A673 (cell line): Measurements from ENCODE around the gene CEP112. TPM values are rescaled to one million over a fixed set of nuclear protein-coding genes. Genes with fewer than 3 reads are reported as not detected.

ENCODE experiments used
- BruUV-seq: library from RNA; stranded (reverse); fragments of 400-500 nt; replicated peaks from 2 replicates; lab custom pipeline; 2021; lab: Mats Ljungman, UMichigan
- CTCF ChIA-PET: fragments of 300-600 bp; sonication (Branson Sonifier 250); formaldehyde crosslinking; loops from one replicate; lab custom pipeline; 2022; ENCODE audit warnings: antibody characterized with exemption; lab: Charles Lee
- POLR2A ChIA-PET: fragments of 300-600 bp; sonication (Branson Sonifier 250); formaldehyde crosslinking; loops from one replicate; lab custom pipeline; 2022; ENCODE audit warnings: antibody characterized with exemption; ENCODE audit not compliant: low non-redundant PET; lab: Charles Lee
- DNase-seq: peaks from one replicate; pipeline ENCODE4 v3.0.0-alpha.2; 2015; ENCODE audit warnings: low spot score
- H3K27ac ChIP-seq: fragments of 200-600 bp; sonication (generic); 2 replicates; pipeline ENCODE4 v1.5.1; 2016; ENCODE audit warnings: mixed run types, low read depth, mild to moderate bottlenecking, mixed read lengths, antibody characterized with exemption, low read length; ENCODE audit not compliant: poor library complexity, severe bottlenecking
- H3K27me3 ChIP-seq: fragments of 200-600 bp; sonication (generic); replicated peaks from 2 replicates; pipeline ENCODE4 v1.6.1; 2017; ENCODE audit warnings: mixed run types, low read depth, mild to moderate bottlenecking, mixed read lengths, antibody characterized with exemption, low read length; ENCODE audit not compliant: insufficient read depth, poor library complexity
- H3K36me3 ChIP-seq: fragments of 200-600 bp; sonication (generic); 2 replicates; pipeline ENCODE4 v1.6.1; 2016; ENCODE audit warnings: mixed run types, mild to moderate bottlenecking, mixed read lengths, antibody characterized with exemption, low read length; ENCODE audit not compliant: insufficient read depth, poor library complexity, severe bottlenecking
- H3K4me1 ChIP-seq: fragments of 200-600 bp; sonication (generic); 2 replicates; pipeline ENCODE4 v1.6.1; 2017; ENCODE audit warnings: mixed run types, mild to moderate bottlenecking, mixed read lengths, antibody characterized with exemption, low read length; ENCODE audit not compliant: insufficient read depth, poor library complexity, severe bottlenecking
- H3K4me3 ChIP-seq: fragments of 200-600 bp; sonication (generic); 2 replicates; pipeline ENCODE4 v1.5.1; 2016; ENCODE audit warnings: low read depth, mixed run types, mild to moderate bottlenecking, mixed read lengths, low read length; ENCODE audit not compliant: poor library complexity, severe bottlenecking
- H3K9me3 ChIP-seq: fragments of 200-600 bp; sonication (generic); 2 replicates; pipeline ENCODE4 v1.6.1; 2016; ENCODE audit warnings: mixed run types, low read depth, mild to moderate bottlenecking, mixed read lengths, antibody characterized with exemption, low read length; ENCODE audit not compliant: poor library complexity, severe bottlenecking
- EZH2 ChIP-seq: fragments of 200-600 bp; sonication (generic); IDR thresholded peaks from 2 replicates; pipeline ENCODE4 v1.6.1; 2017; ENCODE audit warnings: borderline replicate concordance, low read depth, mild to moderate bottlenecking, mixed read lengths, antibody characterized with exemption, low read length; ENCODE audit not compliant: poor library complexity, severe bottlenecking
- intact Hi-C: fragments of 100-400 bp; cut with micrococcal nuclease; formaldehyde crosslinking; loops from one replicate; pipeline ENCODE4 v1.10.0; 2022; ENCODE audit not compliant: unreplicated experiment
- total RNA-seq: library from RNA; stranded (reverse); gene quantifications from 2 replicates; pipeline ENCODE4 v1.2.3, GENCODE V29; 2021
- TF ChIP-seq, protein P1 (sequence below): fragments of 300-800, 200-600 bp; sonication (generic); conservative IDR thresholded peaks from 2 replicates; pipeline ENCODE4 v1.5.1; 2017; ENCODE audit warnings: low read depth, mild to moderate bottlenecking, antibody characterized with exemption, low read length, moderate library complexity, mixed read lengths

Gene CEP112
- total RNA-seq, 1 experiment from 2014 or later = 27.2 TPM

DNA sequence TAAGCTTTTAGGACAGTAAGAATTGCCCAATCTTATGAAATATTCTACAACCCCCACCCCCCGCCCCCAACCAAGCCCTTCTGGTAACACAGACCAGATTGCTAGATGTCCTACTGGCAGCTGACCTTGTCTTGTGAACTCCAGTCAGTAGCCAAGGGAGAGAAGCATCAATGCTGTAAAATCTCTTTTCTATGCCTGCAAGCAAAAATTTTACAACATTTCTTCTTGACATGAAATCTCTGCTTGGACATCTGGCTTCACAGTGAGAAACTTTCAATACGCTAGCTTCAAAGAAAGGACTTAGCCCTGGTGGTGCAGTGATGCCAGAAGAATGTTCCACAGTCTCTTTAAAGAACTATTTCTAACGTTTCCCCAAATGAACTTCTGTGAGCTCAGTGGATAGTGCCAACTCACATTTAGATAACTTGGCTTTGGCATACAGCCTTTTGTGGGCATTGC lies 461.2 kb downstream of the CEP112 start:
- Histone ChIP-seq H3K27ac (no peak overlapping the region), H3K9me3 (no peaks in the 10 kb centered on the region), H3K4me3 (no peak overlapping the region), H3K4me1 (no peaks in the 10 kb centered on the region), H3K36me3 (no peaks in the 10 kb centered on the region), H3K27me3 (no peaks in the 10 kb centered on the region)
- ChIA-PET CTCF (no interaction called here), POLR2A (no interaction called here)
- no peak for TF ChIP-seq EZH2
- TF ChIP-seq, protein P1, sequence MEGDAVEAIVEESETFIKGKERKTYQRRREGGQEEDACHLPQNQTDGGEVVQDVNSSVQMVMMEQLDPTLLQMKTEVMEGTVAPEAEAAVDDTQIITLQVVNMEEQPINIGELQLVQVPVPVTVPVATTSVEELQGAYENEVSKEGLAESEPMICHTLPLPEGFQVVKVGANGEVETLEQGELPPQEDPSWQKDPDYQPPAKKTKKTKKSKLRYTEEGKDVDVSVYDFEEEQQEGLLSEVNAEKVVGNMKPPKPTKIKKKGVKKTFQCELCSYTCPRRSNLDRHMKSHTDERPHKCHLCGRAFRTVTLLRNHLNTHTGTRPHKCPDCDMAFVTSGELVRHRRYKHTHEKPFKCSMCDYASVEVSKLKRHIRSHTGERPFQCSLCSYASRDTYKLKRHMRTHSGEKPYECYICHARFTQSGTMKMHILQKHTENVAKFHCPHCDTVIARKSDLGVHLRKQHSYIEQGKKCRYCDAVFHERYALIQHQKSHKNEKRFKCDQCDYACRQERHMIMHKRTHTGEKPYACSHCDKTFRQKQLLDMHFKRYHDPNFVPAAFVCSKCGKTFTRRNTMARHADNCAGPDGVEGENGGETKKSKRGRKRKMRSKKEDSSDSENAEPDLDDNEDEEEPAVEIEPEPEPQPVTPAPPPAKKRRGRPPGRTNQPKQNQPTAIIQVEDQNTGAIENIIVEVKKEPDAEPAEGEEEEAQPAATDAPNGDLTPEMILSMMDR = no peak
- no TSS peak for BruUV-seq
- DNase-seq = no peak
- intact Hi-C loops = no loop called here

DNA sequence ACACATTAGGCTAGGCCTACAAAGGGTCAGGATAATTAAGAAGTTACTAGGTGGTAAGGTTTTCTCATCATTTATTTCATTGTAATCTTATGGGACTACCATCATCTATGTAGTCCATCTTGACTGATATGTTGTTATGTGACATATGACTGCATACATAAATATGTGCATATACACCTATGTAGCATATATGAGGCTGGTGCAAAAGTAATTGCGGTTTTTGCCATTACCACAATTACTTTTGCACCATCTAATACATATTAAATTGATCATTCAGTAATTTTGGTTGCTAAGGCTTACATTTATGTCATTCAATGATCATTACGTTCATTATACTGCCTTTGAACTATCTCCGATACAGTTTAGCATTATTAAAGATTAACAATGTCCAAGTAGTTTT lies 462.7 kb downstream of the CEP112 start:
- intact Hi-C loops = no loop called here
- BruUV-seq = no TSS peak
- ChIA-PET POLR2A (no interaction called here), CTCF (no interaction called here)
- peaks cover under 1% of the 10 kb centered on the region for H3K4me1 ChIP-seq
- no peaks in the 10 kb centered on the region for H3K9me3 ChIP-seq
- no peak overlapping the region for H3K4me3 ChIP-seq
- no peaks in the 10 kb centered on the region for H3K27me3 ChIP-seq
- TF ChIP-seq EZH2 = no peak
- TF ChIP-seq, protein P1 = no peak
- no peaks in the 10 kb centered on the region for H3K36me3 ChIP-seq
- no peak for DNase-seq
- no peak overlapping the region for H3K27ac ChIP-seq

DNA sequence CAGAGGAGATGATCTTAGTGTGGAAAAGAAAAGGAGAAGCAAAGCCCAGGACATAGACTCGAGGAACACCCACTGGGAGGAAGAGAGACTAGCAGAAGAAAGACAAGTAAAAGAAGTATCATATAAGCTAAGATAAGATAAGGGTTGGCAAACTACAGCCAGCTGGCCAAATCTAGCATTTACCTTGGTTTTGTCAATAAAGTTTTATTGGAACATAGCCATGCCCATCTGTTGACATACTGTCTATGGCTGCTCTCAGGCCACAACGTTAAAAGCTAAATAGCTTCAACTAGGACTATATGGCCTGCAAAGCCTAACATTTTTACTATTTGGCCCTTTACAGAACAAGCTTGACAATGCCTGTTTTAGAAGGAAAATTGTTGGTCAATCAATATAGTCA lies 464.1 kb downstream of the CEP112 start:
- no peak overlapping the region for H3K4me3 ChIP-seq
- no peak overlapping the region for H3K27ac ChIP-seq
- no peaks in the 10 kb centered on the region for H3K9me3 ChIP-seq
- DNase-seq = no peak
- BruUV-seq = no TSS peak
- intact Hi-C loops = no loop called here
- no peaks in the 10 kb centered on the region for H3K36me3 ChIP-seq
- H3K27me3 ChIP-seq = no peaks in the 10 kb centered on the region
- ChIA-PET CTCF (no interaction called here), POLR2A (no interaction called here)
- peaks cover 4% of the 10 kb centered on the region for H3K4me1 ChIP-seq
- TF ChIP-seq EZH2 = no peak
- TF ChIP-seq, protein P1 = no peak
